ENCODE measurements around the gene ITGB7.

Gene ITGB7

DNA sequence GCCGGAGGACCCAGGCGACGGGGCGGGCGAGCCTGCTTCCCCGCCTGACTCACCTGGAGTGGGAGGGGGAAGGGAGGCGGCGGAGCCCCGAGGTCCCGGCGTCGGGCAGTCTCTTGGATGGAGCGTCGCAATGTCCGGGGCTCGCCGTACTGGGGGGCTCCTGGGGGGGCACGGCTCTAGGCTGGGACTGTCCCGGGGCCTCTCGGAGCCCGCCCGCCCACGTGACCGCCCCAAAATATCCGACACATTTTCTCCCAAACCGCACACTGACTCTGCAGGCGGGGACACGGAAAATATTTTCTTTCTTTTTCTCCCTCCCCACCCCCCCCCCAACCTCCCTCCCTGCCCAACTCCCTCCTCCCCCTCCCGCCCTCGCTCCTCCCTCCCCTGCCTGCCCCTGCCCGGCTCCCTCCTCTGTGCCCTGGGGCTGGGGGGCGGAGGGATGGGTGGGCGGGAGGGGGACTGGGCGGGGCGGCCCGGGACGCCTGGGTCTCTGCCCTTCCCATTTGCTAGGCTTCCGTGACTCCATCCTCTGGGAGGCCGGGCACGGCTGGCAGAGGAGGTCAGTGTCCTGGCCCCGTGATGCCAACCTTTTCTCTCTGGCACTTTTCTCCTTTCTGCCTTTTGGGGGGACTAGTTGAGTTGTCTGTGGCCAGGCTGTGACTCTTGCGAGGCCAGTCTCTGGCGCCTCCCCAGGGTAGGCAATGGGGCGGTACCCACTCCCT is 25.0 kb upstream of the ITGB7 start, which contains the start of gene RARG:
RARG (minus strand) TSS at position 289 of the 725 bp plus-strand sequence. CDS start 4,664 bp downstream, outside the sequence.
- TF ChIP-seq TAF1 (IDR thresholded peaks at IDR 0.05; ENCODE audit: low read depth) (0 out of 2 replicates have a peak, but pooled peaks have one; percentile 2), RAD21 (IDR thresholded peaks at IDR 0.05; ENCODE audit: low read depth) (no peak), FOXM1 (IDR thresholded peaks at IDR 0.05; ENCODE audit: borderline replicate concordance, low read depth) (no peak), TCF12 (IDR thresholded peaks at IDR 0.05; ENCODE audit: low read depth) (peak; percentile 55), ZBTB7A (IDR thresholded peaks at IDR 0.05; ENCODE audit: low read depth) (peak; percentile 95), YY1 (IDR thresholded peaks at IDR 0.05; ENCODE audit: low read depth) (no peak), EGR1 (IDR thresholded peaks at IDR 0.05) (peak; percentile 32; the same call in 1 of the 2 replicates), MAX (IDR thresholded peaks at IDR 0.05) (peak; percentile 52), CEBPB (IDR thresholded peaks at IDR 0.05) (no peak), NFIC (IDR thresholded peaks at IDR 0.05) (0 out of 2 replicates have a peak, but pooled peaks have one; percentile 18)
- TF ChIP-seq, protein P1, sequence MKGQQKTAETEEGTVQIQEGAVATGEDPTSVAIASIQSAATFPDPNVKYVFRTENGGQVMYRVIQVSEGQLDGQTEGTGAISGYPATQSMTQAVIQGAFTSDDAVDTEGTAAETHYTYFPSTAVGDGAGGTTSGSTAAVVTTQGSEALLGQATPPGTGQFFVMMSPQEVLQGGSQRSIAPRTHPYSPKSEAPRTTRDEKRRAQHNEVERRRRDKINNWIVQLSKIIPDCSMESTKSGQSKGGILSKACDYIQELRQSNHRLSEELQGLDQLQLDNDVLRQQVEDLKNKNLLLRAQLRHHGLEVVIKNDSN (IDR thresholded peaks at IDR 0.05), result peak; percentile 88

DNA sequence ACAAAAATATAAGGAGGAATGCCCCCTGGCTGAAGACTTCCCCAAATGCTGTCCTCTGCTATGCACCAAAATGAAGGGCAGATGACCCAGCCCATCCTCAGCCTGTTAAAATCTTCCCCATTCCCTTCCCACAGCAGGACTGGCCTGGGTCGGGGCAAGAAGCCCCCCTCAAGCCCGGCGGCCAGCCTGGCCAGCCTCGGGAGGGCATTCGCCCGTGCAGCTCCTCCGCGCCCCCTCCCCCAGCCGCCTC is 24.5 kb upstream of the ITGB7 start:
- TF ChIP-seq MAX (IDR thresholded peaks at IDR 0.05) (no peak), TAF1 (IDR thresholded peaks at IDR 0.05; ENCODE audit: low read depth) (no peak), TEAD4 (IDR thresholded peaks at IDR 0.05) (no peak), YY1 (IDR thresholded peaks at IDR 0.05; ENCODE audit: low read depth) (no peak), CREB1 (IDR thresholded peaks at IDR 0.05; ENCODE audit: low read depth) (no peak)
- TF ChIP-seq, protein P1 (IDR thresholded peaks at IDR 0.05), result no peak

DNA sequence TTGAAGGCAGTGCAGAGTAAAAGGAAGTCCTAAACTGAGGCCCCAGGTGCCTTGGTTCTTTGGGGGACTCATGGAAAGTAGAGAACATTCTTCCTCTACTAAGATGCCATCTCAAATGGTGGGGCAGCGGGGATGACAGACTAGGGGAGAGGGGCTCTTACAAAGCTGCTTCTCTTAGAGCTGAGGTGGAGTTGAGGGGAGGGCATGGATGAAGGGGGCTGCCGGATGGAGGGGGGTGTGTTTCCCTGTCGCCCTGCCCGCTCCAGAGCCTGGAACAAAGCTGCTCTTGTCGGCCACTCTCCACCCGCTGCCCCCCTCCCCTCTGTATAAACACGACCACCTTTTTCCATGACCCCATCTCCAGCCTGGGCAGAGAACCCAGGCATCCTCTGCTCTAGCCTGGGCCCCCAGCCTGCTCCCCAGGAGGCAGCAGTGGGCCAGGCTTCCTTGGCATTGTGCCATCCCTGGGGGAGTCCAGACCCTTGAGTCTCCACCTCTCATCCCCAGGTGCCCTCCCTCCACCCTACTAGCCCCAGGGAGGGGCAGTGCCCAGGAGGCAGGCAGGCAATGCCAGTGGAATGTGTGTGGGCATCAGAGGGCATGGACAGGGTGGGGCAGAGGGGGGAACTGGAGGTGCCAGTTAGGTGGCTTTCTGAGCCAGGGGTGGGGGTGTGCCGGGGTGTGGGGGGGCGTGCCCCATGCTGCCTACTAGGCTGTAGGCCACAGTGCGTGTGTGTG is 23.2 kb upstream of the ITGB7 start:
- no peak for TF ChIP-seq MAX (IDR thresholded peaks at IDR 0.05)
- TF ChIP-seq, protein P1 (IDR thresholded peaks at IDR 0.05), result no peak
- peak; percentile 52; the same call in 1 of the 2 replicates for TF ChIP-seq EP300 (IDR thresholded peaks at IDR 0.05; ENCODE audit: borderline replicate concordance)
- peak; percentile 57; the same call in 1 of the 2 replicates for TF ChIP-seq YY1 (IDR thresholded peaks at IDR 0.05; ENCODE audit: low read depth)
- TF ChIP-seq ZBTB7A (IDR thresholded peaks at IDR 0.05; ENCODE audit: low read depth), result peak; percentile 99
- no peak for TF ChIP-seq TAF1 (IDR thresholded peaks at IDR 0.05; ENCODE audit: low read depth)
- TF ChIP-seq, protein P2, sequence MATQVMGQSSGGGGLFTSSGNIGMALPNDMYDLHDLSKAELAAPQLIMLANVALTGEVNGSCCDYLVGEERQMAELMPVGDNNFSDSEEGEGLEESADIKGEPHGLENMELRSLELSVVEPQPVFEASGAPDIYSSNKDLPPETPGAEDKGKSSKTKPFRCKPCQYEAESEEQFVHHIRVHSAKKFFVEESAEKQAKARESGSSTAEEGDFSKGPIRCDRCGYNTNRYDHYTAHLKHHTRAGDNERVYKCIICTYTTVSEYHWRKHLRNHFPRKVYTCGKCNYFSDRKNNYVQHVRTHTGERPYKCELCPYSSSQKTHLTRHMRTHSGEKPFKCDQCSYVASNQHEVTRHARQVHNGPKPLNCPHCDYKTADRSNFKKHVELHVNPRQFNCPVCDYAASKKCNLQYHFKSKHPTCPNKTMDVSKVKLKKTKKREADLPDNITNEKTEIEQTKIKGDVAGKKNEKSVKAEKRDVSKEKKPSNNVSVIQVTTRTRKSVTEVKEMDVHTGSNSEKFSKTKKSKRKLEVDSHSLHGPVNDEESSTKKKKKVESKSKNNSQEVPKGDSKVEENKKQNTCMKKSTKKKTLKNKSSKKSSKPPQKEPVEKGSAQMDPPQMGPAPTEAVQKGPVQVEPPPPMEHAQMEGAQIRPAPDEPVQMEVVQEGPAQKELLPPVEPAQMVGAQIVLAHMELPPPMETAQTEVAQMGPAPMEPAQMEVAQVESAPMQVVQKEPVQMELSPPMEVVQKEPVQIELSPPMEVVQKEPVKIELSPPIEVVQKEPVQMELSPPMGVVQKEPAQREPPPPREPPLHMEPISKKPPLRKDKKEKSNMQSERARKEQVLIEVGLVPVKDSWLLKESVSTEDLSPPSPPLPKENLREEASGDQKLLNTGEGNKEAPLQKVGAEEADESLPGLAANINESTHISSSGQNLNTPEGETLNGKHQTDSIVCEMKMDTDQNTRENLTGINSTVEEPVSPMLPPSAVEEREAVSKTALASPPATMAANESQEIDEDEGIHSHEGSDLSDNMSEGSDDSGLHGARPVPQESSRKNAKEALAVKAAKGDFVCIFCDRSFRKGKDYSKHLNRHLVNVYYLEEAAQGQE (IDR thresholded peaks at IDR 0.05; ENCODE audit: low read depth), result no peak
- peak; percentile 88 for TF ChIP-seq TEAD4 (IDR thresholded peaks at IDR 0.05)
- TF ChIP-seq CEBPB (IDR thresholded peaks at IDR 0.05), result no peak
- peak; percentile 70 for TF ChIP-seq TCF12 (IDR thresholded peaks at IDR 0.05; ENCODE audit: low read depth)
- TF ChIP-seq EGR1 (IDR thresholded peaks at IDR 0.05), result peak; percentile 88
- peak; percentile 86 for TF ChIP-seq NFIC (IDR thresholded peaks at IDR 0.05)

GRCh38 chr12:53229454-53229853 is 22.4 kb upstream of the ITGB7 start:
- TF ChIP-seq EP300 (IDR thresholded peaks at IDR 0.05; ENCODE audit: borderline replicate concordance), result no peak
- no peak for TF ChIP-seq YY1 (IDR thresholded peaks at IDR 0.05; ENCODE audit: low read depth)
- TF ChIP-seq ZBTB7A (IDR thresholded peaks at IDR 0.05; ENCODE audit: low read depth), result no peak
- no peak for TF ChIP-seq CREB1 (IDR thresholded peaks at IDR 0.05; ENCODE audit: low read depth)

DNA sequence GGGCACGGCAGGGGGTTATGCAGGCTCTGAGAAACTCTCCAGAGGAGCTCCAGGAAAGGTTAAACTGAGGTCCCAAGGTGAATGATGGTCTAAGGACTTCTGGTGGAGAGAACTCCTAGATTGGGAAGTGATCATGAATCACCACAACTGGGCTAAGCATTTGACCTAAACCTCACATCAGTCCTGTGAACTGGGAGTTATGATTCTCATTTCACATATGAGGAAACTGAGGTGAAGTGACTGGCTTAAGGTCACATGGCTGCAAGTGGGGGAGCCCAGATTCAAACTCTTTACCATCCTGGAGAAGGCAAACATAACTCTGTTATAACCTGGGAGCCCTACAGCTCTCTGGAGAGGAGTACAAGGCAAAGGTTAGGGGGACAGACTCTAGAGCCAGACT is 20.8 kb upstream of the ITGB7 start:
- TF ChIP-seq, protein P1 (IDR thresholded peaks at IDR 0.05), result no peak
- TF ChIP-seq CREB1 (IDR thresholded peaks at IDR 0.05; ENCODE audit: low read depth) (no peak), MAX (IDR thresholded peaks at IDR 0.05) (no peak), ZBTB7A (IDR thresholded peaks at IDR 0.05; ENCODE audit: low read depth) (no peak), EGR1 (IDR thresholded peaks at IDR 0.05) (no peak)

DNA sequence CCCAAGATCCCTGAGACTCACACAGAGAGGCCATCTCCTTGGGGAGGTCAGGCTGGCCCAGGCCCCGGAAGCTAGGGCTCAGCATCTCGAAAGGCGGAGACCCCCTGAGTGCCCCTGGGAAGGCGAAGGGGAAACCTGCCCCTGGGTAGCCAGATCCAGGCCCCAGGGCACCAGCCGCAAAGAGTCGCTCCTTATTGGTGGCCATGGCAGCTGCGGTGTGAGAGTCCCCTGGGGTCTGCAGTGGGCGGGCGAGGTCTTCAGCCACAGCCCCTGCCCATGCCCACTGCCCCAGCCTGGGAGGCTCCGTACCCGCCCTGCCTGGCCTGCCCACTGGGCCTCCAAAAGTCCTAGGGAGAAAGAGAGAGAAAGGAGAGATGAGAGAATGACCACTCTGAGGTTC is 20.3 kb upstream of the ITGB7 start:
- TF ChIP-seq, protein P1 (IDR thresholded peaks at IDR 0.05), result no peak
- TF ChIP-seq TCF12 (IDR thresholded peaks at IDR 0.05; ENCODE audit: low read depth) (no peak), EGR1 (IDR thresholded peaks at IDR 0.05) (no peak), EP300 (IDR thresholded peaks at IDR 0.05; ENCODE audit: borderline replicate concordance) (no peak), CREB1 (IDR thresholded peaks at IDR 0.05; ENCODE audit: low read depth) (no peak), RAD21 (IDR thresholded peaks at IDR 0.05; ENCODE audit: low read depth) (no peak), NFIC (IDR thresholded peaks at IDR 0.05) (no peak), ZBTB7A (IDR thresholded peaks at IDR 0.05; ENCODE audit: low read depth) (no peak), FOXM1 (IDR thresholded peaks at IDR 0.05; ENCODE audit: borderline replicate concordance, low read depth) (no peak), MAX (IDR thresholded peaks at IDR 0.05) (no peak), TEAD4 (IDR thresholded peaks at IDR 0.05) (no peak), TAF1 (IDR thresholded peaks at IDR 0.05; ENCODE audit: low read depth) (no peak), YY1 (IDR thresholded peaks at IDR 0.05; ENCODE audit: low read depth) (no peak), CEBPB (IDR thresholded peaks at IDR 0.05) (no peak)
- TF ChIP-seq, protein P2 (IDR thresholded peaks at IDR 0.05; ENCODE audit: low read depth), result no peak
